HG02763 (cell line): ENCODE data around the gene VAMP8.
A peak's percentile ranks its signal among the peaks of the same experiment; 100 is the strongest.
"Not testable (repeated sequence)": the region's sequence is repeated elsewhere in the genome, so short reads cannot be mapped to it uniquely, and the experiment has no call there.

Source experiments
- ATAC-seq: cut with Tn5 transposase; IDR thresholded peaks from one replicate; pipeline ENCODE4 v1.9.1; 2021; ENCODE audit warnings: mild to moderate bottlenecking, moderate library complexity; ENCODE audit not compliant: unreplicated experiment

The VAMP8 gene

DNA sequence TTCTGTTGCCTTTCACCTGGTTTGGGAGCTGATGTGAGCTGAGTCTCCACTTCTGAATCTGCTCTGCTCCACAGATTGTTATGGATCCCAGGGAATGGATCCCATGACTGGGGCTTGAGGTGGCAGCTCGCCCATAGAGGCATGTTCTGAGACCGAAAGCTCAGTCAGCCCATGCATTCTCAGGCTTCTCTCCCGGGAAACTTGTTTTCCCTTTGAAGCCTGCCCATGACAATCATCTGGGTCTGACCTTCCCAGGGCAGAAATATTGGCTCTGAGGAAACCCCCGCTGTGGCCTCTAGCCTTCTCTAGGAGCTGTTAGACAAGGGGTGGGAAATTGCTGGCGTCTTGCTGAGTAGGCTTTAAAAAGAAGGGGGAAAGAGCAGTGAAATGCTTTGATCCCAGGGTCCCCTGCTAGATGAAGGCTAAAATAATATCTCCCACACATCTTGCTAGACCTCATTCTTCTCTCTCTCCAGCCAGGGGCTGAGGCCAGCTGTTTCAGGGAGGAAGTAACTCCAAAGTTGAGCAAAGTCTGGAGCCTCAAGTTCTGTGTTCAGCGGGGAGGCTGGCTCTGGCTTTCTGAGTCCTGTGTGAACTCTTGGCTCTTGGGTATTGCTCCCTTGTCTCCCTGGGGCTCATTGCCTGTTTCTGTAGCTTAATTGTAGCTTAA lies 2.0 kb downstream of the VAMP8 start:
- no peak for ATAC-seq

DNA sequence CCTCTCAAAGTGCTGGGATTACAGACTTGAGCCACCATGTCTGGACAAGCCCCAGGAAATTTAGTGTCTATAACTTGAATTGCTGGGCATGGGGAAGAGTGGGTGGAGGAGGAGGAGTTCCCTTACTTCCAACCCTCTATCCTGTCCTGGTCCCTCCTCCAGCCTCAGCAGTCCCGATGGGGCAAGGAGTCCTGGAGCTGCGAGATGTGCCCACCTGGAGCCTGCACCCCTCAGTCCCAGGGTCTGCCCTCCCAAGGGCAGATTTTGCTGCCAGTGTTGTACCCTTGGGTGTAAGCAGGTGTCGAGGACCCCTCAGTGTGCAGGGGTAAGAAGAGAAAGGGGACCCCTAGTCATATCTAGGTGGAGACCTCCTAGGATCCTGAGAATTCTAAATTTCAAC lies 2.8 kb downstream of the VAMP8 start:
- no peak for ATAC-seq

GRCh38 chr2:85582492-85582891 lies 5.1 kb downstream of the VAMP8 start:
- no peak for ATAC-seq

DNA sequence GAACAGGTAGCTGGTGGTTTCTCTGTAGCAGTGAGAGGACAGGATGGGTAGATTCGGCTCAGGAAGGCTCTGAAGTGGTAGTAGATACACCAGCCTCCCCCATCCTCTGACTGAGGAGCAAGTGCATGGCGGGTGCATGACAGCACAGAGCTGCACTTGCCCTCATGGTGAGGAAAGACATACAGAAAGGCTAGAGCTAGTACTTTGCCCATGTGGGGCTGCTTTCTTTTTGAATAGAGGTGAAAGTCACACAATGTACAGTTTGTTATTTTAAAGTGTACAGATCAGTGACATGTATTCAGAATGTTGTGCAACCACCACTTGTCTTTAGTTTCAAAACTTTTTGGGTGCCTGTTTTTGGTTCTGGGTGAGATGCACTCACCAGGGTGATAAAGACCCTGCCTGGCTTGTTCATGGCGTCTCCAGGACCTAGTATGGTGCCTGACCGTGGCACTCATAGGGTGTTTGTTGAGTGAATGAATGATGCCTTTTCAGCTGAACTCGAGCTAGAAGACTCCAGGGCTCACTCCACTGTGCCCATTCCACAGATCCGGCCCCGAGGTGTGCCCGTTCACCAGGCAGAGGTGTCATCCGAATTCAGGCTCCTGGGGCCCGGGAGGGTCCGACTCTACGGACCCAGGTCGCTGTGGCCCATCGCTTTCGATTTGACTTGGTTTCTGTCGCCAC lies 6.4 kb downstream of the VAMP8 start:
- peak; percentile 15 for ATAC-seq

DNA sequence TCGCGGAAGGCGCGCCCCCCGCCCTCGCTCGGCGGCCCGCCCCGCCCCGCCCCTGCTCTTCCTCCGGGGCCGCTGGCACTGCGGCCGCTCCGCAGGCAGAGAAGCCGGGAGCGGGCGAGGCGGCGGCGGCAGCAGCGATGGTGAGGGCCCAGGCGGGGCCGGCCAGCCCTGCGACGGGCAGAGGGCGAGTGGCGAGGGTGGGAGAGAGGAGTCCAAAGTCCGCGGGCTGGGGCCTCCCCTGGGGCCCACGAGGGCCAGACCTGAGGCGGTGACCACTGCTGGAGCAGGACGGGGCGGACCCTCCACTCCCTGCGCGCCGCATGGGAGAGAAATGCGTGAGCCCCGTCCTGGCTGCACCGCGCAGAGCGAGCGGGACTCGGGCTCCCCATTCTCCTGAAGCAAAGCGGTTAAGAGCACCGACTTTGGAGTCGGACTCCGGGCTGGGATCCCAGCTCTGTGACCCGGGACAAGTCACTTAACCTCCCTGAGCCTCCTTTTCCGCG lies 7.0 kb downstream of the VAMP8 start, which contains the start of gene VAMP5:
Gene VAMP5 (plus strand): TSS at position 78 of the 503 bp plus-strand sequence. CDS start 60 bp downstream, at position 138.
- ATAC-seq: peak; percentile 57

DNA sequence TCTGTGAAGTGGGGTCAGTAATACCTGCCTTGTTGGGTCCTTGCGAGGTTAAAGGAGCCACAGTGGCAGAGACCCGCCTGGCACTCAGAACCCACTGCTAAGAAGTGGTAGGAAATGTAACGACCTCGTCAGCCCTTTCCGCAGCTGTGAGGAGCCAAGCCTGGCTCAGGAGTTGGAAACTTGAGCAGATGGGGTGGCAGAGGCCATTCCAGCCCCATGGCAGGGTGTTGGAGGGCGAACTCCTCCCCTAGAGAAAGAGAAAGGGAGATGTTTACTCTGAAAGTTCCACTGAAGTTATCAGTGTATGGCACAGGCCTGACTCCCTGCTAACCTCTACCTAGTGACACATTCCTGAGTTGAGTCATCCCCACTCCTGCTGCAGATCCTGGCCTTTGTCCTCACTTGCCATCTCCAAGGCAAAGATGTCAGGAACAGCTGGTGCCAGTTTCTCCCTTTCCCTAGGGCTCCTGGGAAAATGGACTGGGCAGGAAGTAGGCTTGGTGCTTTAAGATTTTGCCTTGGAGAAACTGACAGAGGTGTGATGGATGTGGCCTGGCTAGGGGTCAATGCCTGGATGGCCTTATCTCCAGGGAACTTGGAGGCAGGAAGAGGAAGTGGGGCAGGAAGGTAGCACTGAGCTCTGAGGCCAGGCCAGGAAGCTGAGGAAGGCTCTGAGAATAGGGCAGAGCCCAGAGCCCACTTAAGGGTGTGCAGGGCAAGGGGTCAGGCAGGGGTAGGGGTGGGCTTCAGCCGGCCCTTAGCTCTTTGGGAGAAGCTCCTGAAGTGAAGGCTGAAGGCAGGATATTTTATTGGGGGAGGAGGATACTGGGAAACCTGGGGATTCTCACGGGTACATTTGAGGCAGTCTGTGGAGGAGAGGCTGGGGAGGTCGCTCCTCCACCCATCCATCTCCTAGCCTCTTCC lies 7.7 kb downstream of the VAMP8 start:
- ATAC-seq: no peak

- ATAC-seq: no peak
Observed at GRCh38 chr2:85585781-85586105, 8.4 kb downstream of the VAMP8 start.

DNA sequence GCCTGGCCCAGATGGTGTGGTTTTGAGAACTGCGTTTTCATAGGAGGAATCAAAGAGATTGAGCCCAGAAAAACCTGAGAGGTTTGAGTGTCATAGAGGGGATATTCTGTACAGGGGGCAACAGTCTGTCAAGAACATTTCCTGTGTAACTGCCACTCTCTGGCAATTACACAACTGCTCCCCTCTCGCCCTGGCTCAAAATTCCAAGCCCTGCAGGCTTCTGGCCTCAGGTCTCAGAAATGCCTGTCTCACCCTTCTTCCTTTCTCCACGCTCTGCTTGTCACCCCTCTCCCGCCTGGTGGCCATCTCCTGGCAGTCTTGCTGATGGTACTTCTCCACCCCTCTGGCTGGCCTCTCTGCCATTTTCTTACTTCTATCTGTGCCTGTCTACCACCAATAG lies 10.8 kb downstream of the VAMP8 start:
- ATAC-seq: no peak

DNA sequence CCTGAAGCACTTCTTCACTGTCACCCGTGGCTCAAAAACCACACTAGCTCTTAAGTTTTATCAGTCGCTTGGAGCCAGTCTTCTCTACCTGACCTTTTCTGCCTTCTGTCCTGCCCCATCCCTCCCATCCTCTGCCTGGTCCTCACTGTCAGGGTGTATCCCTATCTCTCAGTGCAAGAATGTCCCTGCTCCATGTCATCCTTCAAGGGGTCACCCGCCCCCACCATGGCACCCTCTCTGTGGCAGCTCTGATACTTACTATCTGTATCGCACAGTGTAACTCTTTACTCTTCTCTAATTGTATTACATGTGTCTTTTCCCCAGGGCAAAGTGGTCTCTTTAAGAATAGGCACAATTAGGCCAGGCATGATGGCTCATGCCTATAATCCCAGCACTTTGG lies 11.3 kb downstream of the VAMP8 start:
- no peak for ATAC-seq

DNA sequence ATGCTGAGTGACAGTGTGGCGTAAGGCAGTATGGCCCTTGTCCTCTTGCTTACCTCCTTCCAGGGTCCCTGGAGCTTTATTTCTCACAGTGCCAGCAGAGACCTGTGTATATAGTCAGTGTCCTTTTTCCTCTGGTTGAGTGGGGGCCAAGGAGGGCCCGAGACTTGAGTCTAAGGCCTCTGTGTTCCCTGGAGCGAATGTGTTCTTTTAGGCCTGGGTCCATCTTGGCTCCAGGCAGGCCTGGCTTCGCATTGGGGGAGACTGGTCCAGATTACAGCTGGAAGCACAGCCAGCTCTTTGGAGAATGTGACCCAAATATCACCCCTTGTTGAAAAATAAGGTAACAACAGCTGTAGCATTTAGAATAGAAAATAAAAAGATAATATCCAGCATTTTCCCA lies 11.8 kb downstream of the VAMP8 start:
- ATAC-seq: no peak

- no peak for ATAC-seq
Observed at GRCh38 chr2:85589982-85590791, 12.8 kb downstream of the VAMP8 start.

DNA sequence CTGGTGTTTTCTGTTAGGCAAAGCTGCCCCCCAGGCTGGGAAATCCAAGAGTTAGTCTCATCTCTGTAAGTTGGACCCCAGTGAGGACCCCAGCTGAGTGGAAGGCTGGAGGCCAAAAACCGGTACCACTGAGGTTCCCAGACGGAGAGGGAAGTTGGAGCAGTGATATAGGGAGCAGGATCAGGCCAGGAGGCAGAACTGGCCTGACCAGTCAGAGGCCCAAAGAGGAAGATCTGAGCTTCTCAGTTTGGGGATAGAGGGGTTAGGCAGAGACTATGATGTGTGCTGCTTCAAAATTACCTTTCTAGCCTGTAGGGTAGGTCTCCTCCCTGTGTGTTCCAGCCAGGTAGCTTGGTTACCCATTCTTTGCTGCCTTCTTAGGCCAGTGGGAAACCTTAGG lies 13.6 kb downstream of the VAMP8 start:
- no peak for ATAC-seq

- ATAC-seq: no peak
Observed at GRCh38 chr2:85591563-85591962, 14.2 kb downstream of the VAMP8 start.

DNA sequence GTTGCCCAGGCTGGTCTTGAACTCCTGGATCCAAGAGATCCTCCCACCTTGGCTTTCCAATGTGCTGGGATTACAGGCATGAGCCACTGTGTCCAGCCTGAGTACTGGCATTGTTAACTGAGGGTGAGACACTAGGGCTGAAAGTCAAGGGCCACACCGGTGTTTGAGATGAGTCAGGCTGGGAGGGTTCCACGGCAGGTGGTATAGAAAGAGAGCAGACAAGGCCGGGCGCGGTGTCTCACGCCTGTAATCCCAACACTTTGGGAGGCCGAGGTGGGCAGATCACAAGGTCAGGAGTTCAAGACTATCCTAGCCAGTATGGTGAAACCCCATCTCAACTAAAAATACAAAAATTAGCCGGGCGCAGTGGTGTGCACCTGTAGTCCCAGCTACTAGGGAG lies 14.9 kb downstream of the VAMP8 start:
- not testable (repeated sequence) for ATAC-seq

DNA sequence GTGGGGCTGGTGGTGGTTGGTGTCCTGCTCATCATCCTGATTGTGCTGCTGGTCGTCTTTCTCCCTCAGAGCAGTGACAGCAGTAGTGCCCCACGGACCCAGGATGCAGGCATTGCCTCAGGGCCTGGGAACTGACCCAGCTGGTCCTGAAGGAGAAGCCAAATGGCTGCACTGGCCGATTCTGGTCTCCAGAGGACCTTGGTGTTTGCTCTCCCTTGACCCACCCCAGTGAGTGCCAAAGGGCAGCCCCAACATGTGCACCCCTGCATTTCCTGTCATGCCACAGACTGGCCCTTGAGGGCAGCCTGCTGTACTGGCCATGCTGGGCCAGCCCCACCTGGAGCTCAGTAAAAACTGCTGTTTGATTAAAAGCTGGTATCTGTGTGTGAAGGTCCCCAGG lies 15.6 kb downstream of the VAMP8 start:
- ATAC-seq: no peak

DNA sequence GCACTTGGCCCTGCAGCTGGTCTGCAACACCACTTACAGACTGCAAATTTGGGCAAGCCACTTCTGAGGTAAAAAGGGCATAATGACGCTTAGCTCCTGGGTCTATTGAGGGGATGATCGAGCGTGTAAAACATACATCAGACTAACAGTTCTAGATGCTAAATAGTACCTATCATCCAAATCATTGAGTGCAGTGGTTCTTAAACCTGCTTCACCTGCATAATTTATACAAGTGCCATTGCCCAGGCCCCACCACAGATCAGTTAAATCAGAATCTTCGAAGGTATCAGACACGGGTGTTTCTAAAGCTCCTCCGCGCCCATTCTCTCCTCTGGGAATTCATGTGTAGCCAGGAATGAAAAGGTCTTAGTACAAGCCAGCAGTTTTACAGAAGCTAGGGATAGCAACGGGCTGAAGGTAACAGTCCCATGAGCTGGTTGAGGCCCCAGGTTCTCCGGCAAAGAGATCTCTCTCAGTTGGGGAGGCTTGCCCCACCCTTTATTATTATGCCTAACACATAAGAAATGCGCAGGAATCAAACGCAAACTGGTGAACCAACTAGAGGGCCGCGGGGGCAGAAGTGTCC lies 17.4 kb downstream of the VAMP8 start:
- no peak for ATAC-seq

DNA sequence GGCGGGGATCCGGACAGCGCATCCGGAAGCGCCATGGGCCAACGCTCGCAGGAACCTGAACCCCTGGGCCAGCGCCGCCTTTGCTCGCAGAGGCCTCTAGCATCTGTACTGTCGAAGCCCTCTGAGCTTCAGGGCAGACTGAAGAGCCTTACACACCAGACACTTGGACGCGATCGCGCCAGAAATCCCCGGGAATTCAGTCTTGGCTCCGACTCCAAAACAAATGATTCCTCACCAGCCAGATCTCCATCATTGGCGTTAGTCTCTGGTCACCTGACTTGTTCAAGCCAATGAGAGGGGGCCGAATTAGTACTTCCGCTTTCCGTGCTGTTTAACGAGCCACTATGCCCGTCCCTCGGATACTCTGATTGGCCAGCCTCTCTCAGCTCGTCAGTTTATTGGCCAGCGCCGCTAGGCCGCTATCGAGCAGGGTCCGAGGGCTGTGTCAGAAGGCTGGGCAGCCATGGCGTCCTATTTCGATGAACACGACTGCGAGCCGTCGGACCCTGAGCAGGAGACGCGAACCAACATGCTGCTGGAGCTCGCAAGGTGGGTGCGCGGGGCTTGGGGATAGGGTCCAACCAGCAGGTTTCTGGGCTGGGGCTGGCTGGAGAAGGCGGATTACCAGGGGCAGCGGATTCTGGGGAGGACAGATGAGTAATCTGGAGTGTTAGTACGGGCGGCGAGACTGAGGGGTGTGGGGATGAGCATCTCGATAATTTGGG lies 18.1 kb downstream of the VAMP8 start, which contains the start of gene RNF181:
Gene RNF181 (plus strand): TSS at position 445 of the 725 bp plus-strand sequence. CDS start 19 bp downstream, at position 464.
- ATAC-seq: peak; percentile 98

DNA sequence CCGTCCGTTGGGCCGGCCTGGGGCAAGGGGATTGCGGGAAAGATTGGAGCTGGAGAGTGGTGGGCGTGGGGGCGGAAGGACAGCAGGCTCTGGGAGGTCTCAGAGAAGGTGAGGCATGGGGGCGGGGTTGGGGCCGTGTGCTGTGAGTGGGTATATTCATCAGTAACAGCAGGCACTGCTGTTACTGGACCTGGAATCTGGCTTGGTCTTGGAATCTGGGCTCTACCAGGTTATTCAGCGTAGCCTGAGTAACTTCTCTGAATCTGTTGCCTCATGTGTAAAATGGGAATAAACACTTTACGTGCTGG lies 18.6 kb downstream of the VAMP8 start:
- ATAC-seq: no peak

DNA sequence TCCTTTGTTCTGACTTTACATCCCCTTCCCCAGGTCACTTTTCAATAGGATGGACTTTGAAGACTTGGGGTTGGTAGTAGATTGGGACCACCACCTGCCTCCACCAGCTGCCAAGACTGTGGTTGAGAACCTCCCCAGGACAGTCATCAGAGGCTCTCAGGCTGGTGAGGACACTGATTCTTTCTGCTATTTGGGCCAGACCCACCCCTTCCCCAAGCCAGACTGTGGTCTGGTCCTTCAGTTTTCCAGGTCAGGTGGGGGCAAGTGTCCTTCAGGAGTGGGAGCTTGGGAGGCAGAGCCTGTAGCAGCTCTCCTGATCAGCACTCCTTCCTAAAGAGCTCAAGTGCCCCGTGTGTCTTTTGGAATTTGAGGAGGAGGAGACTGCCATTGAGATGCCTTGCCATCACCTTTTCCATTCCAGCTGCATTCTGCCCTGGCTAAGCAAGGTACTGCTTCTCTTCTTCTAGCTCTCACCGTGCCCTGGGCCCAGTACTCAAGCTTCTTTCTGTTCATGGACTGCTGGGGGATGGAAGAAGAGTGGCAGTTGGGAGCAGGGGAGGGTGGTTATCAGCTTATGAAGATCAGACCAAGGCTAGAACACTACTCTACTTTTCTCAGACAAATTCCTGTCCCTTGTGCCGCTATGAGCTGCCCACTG lies 19.2 kb downstream of the VAMP8 start:
- no peak for ATAC-seq
